Measurements from ENCODE around the gene TBC1D22A.

Gene TBC1D22A

DNA sequence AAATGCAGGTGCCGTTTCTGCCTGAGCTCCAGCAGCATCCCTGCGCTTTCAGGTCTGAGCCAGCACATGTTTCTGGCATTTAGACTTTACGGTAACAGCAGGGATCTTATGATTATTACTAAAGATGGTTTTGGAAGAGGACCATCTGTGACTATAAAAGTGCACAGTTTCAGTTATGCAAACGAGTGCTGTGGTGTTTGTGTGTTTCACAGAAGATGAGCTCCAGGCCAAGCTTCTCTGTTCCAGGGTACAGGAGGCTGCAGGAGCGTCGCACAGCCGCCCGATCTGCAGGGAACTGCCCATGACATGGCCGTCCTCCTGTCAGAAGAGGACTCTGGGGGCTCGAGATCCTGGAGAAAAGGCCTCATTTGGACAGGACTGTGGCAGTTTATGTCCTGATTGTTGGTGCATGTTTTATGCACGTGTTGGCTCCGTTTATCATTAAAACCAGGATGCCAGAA, 297.3 kb downstream of the TBC1D22A start:
- DNase-seq (ENCODE audit: low read depth) = no peak

DNA sequence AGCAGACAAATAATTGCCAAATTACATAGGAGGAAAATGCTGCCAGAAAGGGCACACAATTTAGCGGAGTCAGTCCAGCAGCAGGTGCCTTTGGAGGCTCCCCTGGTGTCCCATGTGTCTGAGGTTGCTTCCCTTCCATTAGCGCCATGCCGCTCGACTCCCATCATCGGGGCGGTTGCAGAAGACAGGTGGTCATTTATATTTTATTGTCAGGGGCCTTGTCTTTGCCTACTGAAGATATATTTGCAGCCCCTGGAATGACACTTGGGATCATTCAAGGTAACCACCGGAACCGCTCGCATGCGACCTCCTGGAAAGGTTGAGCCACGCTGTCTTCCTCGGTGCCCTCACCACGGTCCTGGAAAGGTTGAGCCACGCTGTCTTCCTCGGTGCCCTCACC, 298.3 kb downstream of the TBC1D22A start:
- DNase-seq (ENCODE audit: low read depth) = no peak

DNA sequence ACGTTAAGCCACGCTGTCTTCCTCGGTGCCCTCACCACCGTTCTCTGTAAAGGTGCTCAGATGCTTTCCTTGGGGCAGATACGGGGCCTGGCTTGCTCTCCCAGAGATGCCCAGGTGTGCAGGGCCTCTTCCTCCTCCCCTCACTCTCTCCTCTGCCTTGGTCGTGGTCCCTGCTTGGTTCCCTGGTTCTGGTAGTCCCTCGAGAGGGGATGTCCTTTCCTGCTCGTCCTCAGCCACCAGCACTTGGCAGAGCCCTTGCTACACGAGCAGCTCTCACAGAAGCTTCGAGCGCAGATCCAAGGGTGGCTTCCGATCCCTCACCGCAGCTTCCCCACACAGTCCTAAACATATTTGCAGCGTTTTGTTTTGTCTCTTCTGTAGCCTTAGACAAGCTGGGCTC, 298.8 kb downstream of the TBC1D22A start:
- no peak for DNase-seq (ENCODE audit: low read depth)

DNA sequence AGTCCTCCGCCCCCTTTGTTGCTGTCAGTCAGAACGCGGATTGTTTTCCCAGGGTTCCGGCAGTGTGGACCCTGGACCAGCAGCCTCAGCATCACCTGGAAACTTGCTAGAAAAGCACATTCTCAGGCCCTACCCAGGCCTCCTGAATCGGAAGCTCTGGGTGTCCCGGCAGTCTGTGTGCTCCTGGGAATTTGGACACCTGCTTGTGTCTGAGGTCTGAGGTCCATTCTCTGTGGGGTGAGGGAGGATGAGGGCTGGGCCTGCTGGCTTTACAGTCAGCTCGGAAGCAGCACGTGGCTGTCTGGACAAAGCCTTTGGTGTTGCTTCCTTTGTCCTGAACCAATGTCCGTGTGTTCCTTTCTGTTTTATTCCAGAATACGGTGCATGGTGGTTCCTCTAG, 299.7 kb downstream of the TBC1D22A start:
- DNase-seq (ENCODE audit: low read depth) = no peak

DNA sequence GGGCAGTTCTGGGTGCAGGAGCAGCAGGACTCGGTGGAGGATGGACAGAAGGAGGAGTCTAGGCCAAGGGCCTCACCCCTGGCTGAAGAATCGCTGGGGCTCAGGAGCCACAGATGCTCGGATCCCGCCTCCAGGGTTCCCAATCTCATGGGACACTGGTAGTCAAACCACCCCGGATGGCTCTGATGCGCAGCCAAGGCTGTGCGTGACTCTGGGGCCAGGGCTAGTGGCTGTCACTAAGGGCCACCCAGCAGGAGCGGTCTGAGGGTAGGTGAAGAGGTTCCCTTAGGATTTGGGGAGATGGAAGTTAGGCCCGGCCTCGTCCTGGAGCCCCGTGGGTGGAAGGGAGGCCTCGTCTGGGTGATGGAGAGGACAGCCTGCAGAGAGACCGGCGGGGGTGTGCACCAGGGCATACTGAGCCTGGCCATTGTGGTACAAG, 300.6 kb downstream of the TBC1D22A start:
- DNase-seq (ENCODE audit: low read depth) = no peak

DNA sequence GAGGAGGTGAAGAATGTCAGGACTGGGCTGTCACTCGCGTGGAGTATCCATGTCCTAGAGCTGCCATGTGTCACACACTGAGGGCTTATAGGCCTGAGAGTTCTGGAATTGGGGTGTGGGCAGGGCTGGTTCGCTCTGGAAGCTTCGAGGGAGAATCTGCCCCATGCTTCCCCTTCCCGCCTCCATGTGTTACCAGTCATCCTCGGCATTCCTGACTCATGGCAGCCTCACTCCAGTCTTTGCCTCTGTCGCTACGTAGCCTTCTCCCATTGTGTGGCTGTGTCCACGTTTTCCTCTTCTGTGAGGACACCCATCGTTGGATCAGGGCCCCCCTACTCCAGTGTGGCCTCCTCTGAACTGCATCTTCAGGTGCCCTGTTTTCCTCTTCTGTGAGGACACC, 301.2 kb downstream of the TBC1D22A start:
- DNase-seq (ENCODE audit: low read depth) = no peak

DNA sequence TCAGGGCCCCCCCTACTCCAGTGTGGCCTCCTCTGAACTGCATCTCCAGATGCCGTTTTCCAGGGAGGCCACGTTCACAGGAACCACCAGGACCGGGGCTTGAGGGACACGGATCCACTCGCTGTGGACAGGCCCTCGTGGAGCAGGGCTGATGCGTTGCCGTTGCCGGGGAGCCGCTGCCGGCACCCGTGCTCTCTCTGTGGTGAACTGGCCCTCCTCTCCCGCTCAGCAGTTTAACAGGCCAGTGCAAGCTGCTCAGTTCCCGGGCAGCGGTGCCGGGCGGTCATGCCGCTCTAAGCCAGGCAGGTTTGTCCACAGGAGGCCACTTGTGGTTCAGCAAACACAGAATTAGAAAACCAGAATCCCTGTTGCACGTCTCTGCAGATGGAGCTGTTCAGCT, 301.6 kb downstream of the TBC1D22A start:
- DNase-seq (ENCODE audit: low read depth) = no peak

DNA sequence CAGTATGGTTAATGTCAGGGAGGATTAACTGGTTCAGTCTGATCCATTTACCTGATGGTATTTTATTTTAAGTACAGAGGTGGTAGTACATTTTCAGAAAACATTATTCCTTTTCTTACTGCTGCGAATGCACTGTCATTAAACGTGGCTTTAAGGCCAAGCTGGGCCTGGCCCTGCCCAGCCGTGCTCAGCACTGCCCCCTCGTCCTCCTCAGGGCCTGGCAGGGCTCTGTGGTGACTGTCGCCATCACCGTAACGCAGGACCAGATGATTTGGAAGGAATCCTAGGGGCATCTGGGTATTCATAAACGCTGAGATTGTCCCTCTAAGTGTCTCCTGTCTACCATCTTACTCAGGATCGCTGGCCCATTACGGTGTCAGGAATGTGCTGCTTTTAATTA, 302.0 kb downstream of the TBC1D22A start:
- no peak for DNase-seq (ENCODE audit: low read depth)

DNA sequence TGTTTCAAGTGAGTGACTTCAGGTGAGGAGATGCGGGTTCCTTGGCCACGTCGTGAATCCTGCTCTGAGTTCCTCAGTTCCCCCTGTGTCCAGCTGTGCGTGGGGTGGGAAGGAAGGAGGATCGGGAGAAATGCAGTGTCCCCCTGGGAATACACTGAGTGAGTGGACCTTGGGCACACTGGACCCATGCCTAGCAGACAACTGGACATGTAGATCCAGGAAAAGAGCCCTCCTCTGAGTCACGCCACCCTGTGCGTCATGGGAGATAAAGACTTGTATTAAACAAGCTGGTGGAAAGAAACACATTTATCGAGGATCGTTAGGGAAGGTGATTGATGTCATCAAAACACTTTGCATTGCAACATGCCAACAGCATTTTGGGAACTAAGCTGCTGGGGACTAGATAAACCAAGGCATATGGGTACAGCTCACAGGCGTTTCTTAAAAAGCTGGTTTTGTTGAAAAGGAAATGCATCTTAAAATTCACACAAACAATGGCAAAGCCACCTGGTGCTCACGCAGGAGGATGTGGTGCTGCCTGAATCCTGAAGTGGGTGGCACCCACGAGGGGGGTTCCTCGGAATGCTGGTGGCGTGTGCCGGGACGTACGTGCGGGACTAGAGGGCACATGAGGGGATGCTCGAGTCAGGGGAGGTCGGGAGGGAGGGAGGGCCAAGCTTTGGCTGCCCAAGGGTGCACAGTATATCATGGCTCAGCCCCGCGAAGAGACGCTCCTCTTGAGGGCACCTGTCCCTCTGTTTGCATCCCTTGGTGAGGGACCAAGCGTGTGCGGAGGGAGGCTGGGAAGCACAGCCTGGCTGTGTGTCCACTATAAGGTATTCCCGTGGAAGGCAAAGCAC, 303.5 kb downstream of the TBC1D22A start:
- DNase-seq (ENCODE audit: low read depth) = no peak

DNA sequence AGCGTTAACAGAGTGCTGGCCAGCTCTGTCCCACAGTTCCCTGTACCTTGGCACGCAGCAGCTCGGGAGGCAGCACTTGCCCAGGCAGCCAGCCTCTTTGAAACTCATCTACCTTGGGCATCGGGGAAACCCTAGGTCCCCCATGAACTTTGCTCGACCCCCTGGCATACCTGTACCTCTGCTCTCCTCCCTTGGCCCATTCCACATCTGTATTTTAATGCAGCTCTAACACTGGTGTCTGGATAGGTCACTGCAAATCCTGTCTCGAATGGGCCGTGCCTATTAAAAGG, 304.1 kb downstream of the TBC1D22A start:
- no peak for DNase-seq (ENCODE audit: low read depth)

DNA sequence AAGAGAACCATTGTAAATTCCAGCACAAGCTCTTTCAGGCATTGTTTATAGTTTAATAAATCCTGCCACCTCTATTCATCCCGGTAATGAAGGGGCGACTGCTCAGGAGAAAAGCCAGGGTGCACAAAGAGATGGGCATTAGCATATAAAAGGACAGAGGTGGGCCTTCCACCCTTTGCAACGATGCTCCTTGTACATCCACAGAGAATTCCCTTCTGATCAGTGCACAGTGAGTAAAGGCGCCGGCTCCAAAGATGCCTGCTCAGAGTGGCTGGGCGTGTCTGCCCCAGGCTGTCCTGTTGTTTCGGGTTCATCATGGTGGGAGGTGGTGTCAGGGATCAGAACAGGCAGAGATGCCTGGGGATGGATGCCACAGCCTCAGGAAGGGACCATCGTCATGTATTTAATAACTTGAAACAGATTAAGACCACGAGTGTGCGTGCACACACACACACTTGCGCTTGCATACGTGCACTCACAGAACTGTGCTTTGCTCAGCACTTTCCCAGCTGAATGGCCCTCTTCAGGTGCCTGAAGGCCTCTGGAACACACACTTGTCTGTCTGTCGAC, 305.0 kb downstream of the TBC1D22A start:
- DNase-seq (ENCODE audit: low read depth) = no peak

DNA sequence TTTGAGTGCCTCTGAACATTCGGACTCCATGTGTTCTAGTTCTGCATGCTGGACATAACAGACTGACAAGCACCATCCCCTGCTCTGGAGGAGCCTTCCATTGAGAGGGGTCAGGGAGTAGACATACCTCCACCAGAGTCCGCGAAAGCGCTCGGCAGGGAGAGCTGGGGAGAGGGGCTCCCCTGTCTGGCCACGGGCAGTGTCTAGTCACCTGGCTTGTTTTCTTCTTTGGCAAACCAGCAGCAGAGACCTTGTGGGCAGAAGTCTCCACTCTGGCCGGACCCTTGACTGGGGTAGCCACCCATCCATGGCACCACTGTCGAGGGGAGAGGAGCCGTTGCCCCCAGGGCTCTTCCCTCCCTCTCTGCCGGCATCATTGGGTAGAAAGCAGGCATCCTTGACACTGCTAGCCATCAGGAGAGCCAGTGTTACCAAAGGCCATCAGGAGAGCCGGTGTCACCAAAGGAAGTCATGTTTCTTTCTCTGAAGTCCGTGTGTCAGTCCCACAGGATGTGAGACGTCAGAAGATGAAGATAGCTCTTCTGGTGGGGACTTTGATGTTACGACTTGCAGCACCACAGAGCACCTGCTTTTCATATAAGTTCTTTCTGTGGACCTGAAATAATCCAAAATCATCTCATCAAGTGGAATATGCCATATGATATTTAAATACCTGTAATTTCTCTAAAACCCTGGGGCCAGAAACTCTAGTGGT, 305.6 kb downstream of the TBC1D22A start:
- no peak for DNase-seq (ENCODE audit: low read depth)

DNA sequence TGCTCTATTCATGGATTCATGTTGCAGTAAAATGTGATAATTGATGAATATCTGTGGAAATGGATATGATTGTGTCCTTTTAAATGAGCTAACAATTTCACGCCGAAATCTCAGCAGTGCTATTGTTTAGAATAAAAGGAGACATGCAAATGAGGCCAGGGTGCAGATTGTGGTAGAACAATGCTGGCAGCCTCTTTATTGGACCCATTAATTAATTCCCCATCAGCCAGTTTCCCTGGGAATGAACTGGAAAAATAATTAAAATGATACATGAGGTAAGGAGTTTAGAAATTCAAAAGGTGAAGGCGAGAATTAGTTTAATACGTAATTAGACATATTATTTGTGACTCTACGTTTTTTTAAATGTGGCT, 306.2 kb downstream of the TBC1D22A start:
- no peak for DNase-seq (ENCODE audit: low read depth)

DNA sequence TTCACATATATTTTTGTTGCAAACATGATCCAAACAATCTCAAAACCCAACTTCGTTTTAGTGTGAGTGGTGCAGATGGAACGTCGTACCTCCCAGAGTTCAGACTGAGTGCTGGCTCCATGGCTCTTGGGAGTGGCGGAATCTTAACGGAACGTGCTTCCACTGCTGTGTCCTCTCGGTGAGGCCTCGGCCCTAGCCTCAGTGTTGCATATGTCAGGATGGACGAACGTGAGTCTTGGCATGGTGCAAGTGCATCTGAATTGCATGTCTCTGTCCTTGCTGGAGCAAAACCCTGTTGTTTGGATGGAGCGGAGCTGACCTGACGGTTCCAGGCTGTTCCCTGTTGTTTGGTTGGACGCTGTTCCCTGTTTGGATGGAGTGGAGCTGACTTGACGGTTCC, 306.8 kb downstream of the TBC1D22A start:
- DNase-seq (ENCODE audit: low read depth) = no peak

DNA sequence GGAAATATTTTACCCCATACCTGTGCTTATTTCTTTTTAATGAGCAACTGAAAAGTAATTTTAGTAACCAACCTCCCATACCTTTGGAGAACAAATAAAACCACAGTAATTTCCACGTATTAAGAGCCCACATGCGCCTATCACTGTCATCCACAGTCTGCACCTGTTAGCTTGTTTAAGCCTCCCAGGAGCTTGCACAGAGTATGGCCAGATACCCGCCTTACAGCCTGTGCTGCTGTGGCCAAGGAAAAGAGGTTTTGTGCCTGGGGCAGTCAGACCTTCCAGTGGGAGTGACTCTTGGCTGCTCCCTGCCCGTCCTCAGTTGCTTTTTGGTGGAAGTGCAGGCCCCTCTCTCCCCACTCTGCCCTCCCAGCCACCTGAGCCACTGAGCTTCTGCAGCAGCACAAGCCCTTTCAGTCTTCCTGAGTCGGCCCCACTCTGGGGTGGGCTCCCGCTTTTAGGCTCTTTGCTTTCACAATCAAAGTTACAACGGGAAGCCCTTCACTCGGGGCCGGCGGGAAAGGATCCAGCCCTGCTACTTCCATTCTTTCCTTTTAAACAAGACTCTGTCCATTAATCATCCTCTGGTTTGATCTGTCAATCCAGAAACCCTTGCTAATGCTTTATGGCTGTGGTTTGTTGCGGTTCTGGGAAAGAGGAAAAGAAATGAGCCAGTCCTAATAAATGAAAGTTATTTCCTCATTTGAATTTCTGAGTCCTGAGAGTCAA, 308.8 kb downstream of the TBC1D22A start:
- no peak for DNase-seq (ENCODE audit: low read depth)

DNA sequence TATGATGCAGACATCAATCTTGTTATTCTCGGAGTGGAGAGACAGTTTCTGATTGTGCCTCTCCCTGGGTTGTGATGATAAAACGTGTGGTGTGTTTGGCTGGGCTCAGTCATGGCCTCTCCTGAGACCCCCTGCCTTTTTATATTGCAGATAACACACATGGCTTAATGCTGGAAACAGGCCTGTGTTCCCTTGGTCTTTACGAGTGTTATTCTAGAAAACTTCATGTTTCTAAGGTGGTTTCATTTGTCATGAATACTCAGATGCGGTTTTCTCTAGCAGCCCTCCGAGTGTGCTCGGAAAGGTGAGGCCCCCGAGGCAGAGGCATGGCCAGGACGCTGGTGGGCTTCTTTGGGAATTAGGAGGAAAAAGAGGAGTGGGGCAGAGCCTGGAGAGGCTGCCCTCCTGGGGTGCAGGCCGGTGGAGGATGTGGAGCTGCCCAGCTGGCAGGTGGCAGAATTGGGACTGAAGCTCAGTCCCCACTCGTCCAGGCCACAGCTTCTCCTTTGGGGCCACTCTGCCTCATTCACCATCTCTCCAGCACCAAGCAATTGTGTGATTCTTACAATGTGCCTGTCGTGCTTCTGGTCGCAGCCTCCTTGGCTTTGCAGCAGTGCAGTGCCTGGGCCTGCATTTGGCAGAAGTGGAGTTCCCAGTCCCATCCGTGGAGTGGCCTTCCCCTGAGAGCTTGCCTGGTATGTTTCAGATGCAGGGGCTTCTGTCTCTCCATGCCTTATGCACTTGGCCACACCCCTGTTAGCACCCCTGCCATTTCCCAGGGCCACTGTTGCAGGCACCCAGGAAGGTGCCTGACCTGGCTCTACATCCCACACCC, 309.6 kb downstream of the TBC1D22A start:
- no peak for DNase-seq (ENCODE audit: low read depth)

DNA sequence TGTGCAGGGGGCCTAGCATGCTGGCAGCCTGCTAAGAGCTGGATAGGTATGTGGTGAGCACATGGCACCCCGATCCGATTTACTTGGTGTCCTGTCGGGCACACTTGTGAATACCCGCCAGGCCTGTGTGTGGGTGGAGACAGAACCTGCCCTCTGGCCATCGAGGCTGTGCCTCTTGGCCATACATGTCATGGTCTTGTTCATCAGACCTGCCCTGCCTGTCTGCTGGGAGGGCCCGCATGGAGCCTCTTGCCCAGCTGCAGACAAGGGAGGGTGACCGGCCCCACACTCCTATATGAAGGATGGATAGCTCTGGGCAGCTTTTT, 310.2 kb downstream of the TBC1D22A start:
- no peak for DNase-seq (ENCODE audit: low read depth)

DNA sequence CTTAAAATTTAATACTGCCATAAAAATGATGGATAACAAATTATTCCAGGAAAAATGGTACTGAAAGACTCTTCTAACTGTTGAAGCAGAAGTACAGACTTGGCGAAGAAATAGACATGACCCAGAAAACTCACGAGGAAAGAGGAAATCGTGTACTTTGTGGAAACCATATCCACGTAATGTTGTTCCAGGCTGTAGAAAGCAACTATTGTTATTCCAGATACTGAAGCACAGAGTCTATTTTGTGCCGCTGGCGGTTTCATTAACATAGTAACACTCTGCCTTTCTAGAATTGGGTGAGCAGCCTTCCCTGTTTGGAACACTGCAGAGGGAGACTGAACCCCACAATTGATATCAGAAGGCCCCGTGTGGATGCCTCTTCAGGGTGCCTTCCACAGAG, 310.6 kb downstream of the TBC1D22A start:
- no peak for DNase-seq (ENCODE audit: low read depth)

DNA sequence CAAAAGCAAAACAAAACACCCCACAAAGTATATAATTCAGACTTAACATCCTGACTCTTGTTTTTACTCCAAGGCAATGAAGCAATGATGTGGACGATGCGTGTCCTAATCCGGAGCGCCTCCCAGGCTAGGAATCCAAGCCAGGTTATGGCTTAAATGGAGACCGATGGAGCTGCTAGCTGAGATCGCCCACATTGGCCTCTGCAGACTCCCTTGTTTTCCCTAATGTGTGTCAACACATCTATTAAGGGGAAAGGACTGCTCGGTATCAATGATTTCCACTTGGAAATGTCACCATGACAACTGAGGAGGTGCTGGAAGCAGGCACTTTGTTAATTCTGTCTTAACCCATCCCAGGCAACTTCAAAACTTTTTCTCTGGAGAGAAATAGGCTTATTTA, 311.7 kb downstream of the TBC1D22A start:
- DNase-seq (ENCODE audit: low read depth) = no peak

DNA sequence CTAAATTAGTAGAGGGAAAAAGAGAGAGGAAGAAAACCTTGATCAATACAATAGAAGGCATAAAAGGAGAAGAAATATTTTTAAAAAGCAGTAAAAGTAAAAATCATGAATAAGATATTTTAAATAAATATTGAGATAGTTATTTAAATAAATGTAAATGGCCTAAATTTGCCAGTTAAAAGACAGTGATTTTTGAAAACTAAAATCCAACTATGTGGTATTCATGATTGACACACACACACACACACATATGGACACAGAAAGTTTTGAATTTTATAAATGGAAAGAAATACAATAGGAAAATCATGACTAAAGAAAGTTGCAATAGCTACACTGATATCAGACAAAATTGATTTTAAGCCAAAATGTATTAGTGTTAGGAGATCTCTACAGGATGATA, 313.1 kb downstream of the TBC1D22A start:
- DNase-seq (ENCODE audit: low read depth) = no peak

DNA sequence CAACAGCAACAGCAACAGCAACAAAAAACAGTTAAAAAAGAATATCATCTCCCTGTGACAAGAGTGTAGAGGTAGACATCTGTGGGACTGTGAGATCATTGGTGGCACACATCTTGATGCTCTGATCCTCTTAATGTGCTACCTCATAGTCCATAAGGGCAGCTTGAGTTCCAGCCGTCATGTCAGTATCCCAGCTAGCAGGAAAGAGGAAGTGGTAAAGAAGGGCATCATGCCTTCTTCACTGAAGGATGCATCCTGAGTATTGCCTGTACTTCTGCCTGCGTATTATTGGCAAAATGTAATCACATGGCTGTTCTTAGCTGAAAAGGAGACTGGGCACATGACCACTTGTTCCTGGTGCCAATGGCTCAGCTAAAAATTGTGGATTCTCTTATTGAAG, 314.3 kb downstream of the TBC1D22A start:
- DNase-seq (ENCODE audit: low read depth) = no peak

DNA sequence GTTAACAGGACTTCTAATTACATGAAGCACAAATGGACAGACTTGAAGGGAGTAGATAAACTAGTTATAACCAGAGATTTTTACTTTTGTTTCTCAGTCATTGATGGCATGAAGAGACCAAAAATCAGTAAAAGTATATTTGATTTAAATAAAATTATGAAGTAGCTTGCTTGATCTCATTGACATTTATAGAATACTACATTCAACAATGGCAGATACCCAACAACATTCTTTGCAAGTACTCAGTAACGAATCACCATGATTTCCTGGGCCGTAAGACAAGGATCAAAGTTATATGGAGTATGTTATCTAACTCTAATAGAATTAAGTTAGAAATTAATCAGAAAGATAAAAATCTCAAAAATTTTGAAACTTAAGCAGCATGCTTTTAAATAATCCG, 317.6 kb downstream of the TBC1D22A start:
- DNase-seq (ENCODE audit: low read depth) = no peak
